HepG2 (cell line): ENCODE measurements around the gene SETD1A. TPM values are rescaled to one million over a fixed set of nuclear protein-coding genes. Genes with fewer than 3 reads are reported as not detected.

Experiments used
- ATAC-seq: fragments of 200-7000 bp; cut with Tn5 transposase; 3 replicates; pipeline ENCODE4 v1.9.1; 2020; ENCODE audit warnings: mild to moderate bottlenecking, moderate library complexity
- BruUV-seq: library from RNA; stranded (reverse); fragments of 400-500 nt; replicated peaks from 2 replicates; lab custom pipeline; 2021; lab: Mats Ljungman, UMichigan
- CTCF ChIA-PET: fragments of 300-600 bp; formaldehyde crosslinking; extraction: SDS; loops from one replicate; lab custom pipeline; 2021; ENCODE audit warnings: low total read pairs, inconsistent platforms, low intra/inter-chr PET ratio; lab: Yijun Ruan, JAX
- POLR2A ChIA-PET: fragments of 350-600 bp; sonication (Branson Sonifier 250); formaldehyde crosslinking; loops from one replicate; lab custom pipeline; 2020; ENCODE audit warnings: antibody characterized with exemption, inconsistent platforms; lab: Yijun Ruan, JAX
- DNase-seq: peaks from one replicate; pipeline ENCODE4 v3.0.0-alpha.2; 2015; ENCODE audit warnings: low spot score
- FAIRE-seq: peaks from 3 replicates; lab custom pipeline; 2011; peaks lifted over from hg19 to GRCh38; lab: Jason Lieb, UNC
- H2AFZ ChIP-seq: one replicate; pipeline ENCODE4 v1.6.1; 2011; ENCODE audit warnings: low read length, inconsistent platforms
- H3K27ac ChIP-seq: fragments of 300-600 bp; 3 replicates; pipeline ENCODE4 v1.8.0; 2011; ENCODE audit warnings: mixed run types, mild to moderate bottlenecking, mixed read lengths, low read length, inconsistent platforms; ENCODE audit not compliant: insufficient read depth; ENCODE audit errors: extremely low read length
- H3K27me3 ChIP-seq, 2 experiments: fragments of 200-600 bp in 1 of 2; 2 replicates in 1 of 2; 3 replicates in 1 of 2; pipeline versions ENCODE4 v1.6.0 to v1.8.0; 2011; ENCODE audit warnings: low read length in 2 of 2, mild to moderate bottlenecking in 2 of 2, moderate library complexity in 2 of 2, inconsistent platforms in 1 of 2; ENCODE audit not compliant: insufficient read depth in 2 of 2, control insufficient read depth in 1 of 2
- H3K36me3 ChIP-seq, 2 experiments: fragments of 200-600 bp in 1 of 2; replicated peaks in 1 of 2; 2 replicates in 1 of 2; 3 replicates in 1 of 2; pipeline versions ENCODE4 v1.5.1 to v1.8.0; 2011; ENCODE audit warnings: low read length in 2 of 2, inconsistent platforms in 1 of 2; ENCODE audit not compliant: insufficient read depth in 2 of 2, control insufficient read depth in 1 of 2
- H3K4me1 ChIP-seq: 2 replicates; pipeline ENCODE4 v1.5.1; 2012; ENCODE audit warnings: low read length, inconsistent platforms; ENCODE audit not compliant: insufficient read depth
- H3K4me2 ChIP-seq: 2 replicates; pipeline ENCODE4 v1.6.0; 2011; ENCODE audit warnings: low read depth, low read length, inconsistent platforms
- H3K4me3 ChIP-seq, 3 experiments: fragments of 200-600 bp in 1 of 3; sonication (generic), shearing (Covaris generic) in 1 of 3; replicated peaks in 1 of 3; 2 replicates each; pipeline ENCODE4 v1.5.1; 2011 to 2016; ENCODE audit warnings: low read length in 3 of 3, inconsistent platforms in 2 of 3, low read depth in 2 of 3, mild to moderate bottlenecking in 2 of 3, control low read depth in 1 of 3, mixed read lengths in 1 of 3; ENCODE audit not compliant: insufficient read depth in 1 of 3
- H3K79me2 ChIP-seq: one replicate; pipeline ENCODE4 v1.6.1; 2011; ENCODE audit warnings: low read length, inconsistent platforms; ENCODE audit not compliant: insufficient read depth
- H3K9ac ChIP-seq: 2 replicates; pipeline ENCODE4 v1.6.0; 2011; ENCODE audit warnings: mild to moderate bottlenecking, low read depth, low read length, inconsistent platforms; ENCODE audit not compliant: insufficient read depth
- H3K9me3 ChIP-seq: 2 replicates; pipeline ENCODE4 v1.5.1; 2012; ENCODE audit warnings: mild to moderate bottlenecking, low read length
- H4K20me1 ChIP-seq: 2 replicates; pipeline ENCODE4 v1.6.0; 2011; ENCODE audit warnings: inconsistent platforms, mild to moderate bottlenecking, low read length, moderate library complexity; ENCODE audit not compliant: insufficient read depth
- BCLAF1 ChIP-seq: fragments of 450-650 bp; IDR thresholded peaks from 2 replicates; pipeline ENCODE4 v1.6.1; 2017; ENCODE audit warnings: mild to moderate bottlenecking
- FOXO1 ChIP-seq: sonication (generic); formaldehyde crosslinking; IDR thresholded peaks from 2 replicates; pipeline ENCODE4 v1.4.0; 2020; ENCODE audit warnings: missing genetic modification reagents
- GFI1 ChIP-seq: sonication (generic); formaldehyde crosslinking; IDR thresholded peaks from 2 replicates; pipeline ENCODE4 v1.5.0; 2020; ENCODE audit warnings: missing genetic modification reagents, mild to moderate bottlenecking, borderline replicate concordance
- HIC2 ChIP-seq: sonication (generic); formaldehyde crosslinking; IDR thresholded peaks from 2 replicates; pipeline ENCODE4 v1.9.0; 2022; ENCODE audit warnings: low read depth, missing genetic modification reagents
- HOXA9 ChIP-seq: sonication (generic); formaldehyde crosslinking; IDR thresholded peaks from 2 replicates; pipeline ENCODE4 v1.8.1; 2022; ENCODE audit warnings: missing genetic modification reagents, mild to moderate bottlenecking, moderate library complexity, borderline replicate concordance
- KDM1A ChIP-seq: IDR thresholded peaks from 2 replicates; pipeline ENCODE4 v1.6.1; 2016; ENCODE audit warnings: missing compliant biosample characterization
- KDM2A ChIP-seq: sonication (generic); formaldehyde crosslinking; IDR thresholded peaks from 2 replicates; pipeline ENCODE4 v1.4.0; 2020; ENCODE audit warnings: low read depth, missing genetic modification reagents, borderline replicate concordance
- RBAK ChIP-seq: sonication (generic); formaldehyde crosslinking; IDR thresholded peaks from 2 replicates; pipeline ENCODE4 v1.5.1; 2020; ENCODE audit warnings: mild to moderate bottlenecking, missing genetic modification reagents
- U2AF2 ChIP-seq: fragments of 200-400 bp; formaldehyde crosslinking; IDR thresholded peaks from 2 replicates; pipeline ENCODE4 v1.6.1; 2017; ENCODE audit warnings: low read depth, mild to moderate bottlenecking, low read length
- ZFP1 ChIP-seq: IDR thresholded peaks from 2 replicates; pipeline ENCODE4 v1.6.1; 2016
- ZMYM3 ChIP-seq: sonication (generic); formaldehyde crosslinking; IDR thresholded peaks from 2 replicates; pipeline ENCODE4 v1.5.1; 2020; ENCODE audit warnings: mild to moderate bottlenecking, missing genetic modification reagents
- ZNF143 ChIP-seq: sonication (generic); formaldehyde crosslinking; IDR thresholded peaks from 2 replicates; pipeline ENCODE4 v1.4.0; 2020; ENCODE audit warnings: missing genetic modification reagents
- ZNF275 ChIP-seq: sonication (generic); formaldehyde crosslinking; IDR thresholded peaks from 2 replicates; pipeline ENCODE4 v1.8.0; 2022; ENCODE audit warnings: missing genetic modification reagents, mild to moderate bottlenecking, inconsistent platforms, borderline replicate concordance
- ZNF484 ChIP-seq: sonication (generic); formaldehyde crosslinking; IDR thresholded peaks from 2 replicates; pipeline ENCODE4 v1.5.1; 2020; ENCODE audit warnings: mild to moderate bottlenecking, low read depth, missing genetic modification reagents, borderline replicate concordance
- ZNF563 ChIP-seq: sonication (generic); formaldehyde crosslinking; IDR thresholded peaks from 2 replicates; pipeline ENCODE4 v1.8.0; 2022; ENCODE audit warnings: mild to moderate bottlenecking, moderate library complexity, missing genetic modification reagents
- ZNF720 ChIP-seq: sonication (generic); formaldehyde crosslinking; IDR thresholded peaks from 2 replicates; pipeline ENCODE4 v1.4.0; 2020; ENCODE audit warnings: missing genetic modification reagents
- ZNF768 ChIP-seq: sonication (generic); formaldehyde crosslinking; IDR thresholded peaks from 2 replicates; pipeline ENCODE4 v1.4.0; 2020; ENCODE audit warnings: missing genetic modification reagents
- WGBS: methylation state at CpG from one replicate; pipeline ENCODE4 v1.1.6; 2017; ENCODE audit warnings: low lambda C conversion rate; 5-methylcytosine and 5-hydroxymethylcytosine counted together
- in situ Hi-C: cut with HindIII; loops from 2 replicates; pipeline ENCODE4 v1.10.0; 2017; ENCODE audit warnings: low pct_unique_long_range_greater_than_20kb; ENCODE audit not compliant: extremely low pct_ligation_motif_present
- intact Hi-C: fragments of 100-400 bp; cut with micrococcal nuclease; formaldehyde crosslinking; loops from one replicate; pipeline ENCODE4 v1.10.0; 2022; ENCODE audit not compliant: unreplicated experiment
- polyA plus RNA-seq, 8 experiments: library from polyadenylated mRNA; depleted of rRNA in 3 of 8; stranded (reverse) in 7 of 8; unstranded in 1 of 8; fragments of >200 nt; fragmentation: Illumina TruSeq in 4 of 8; extraction: Trizol in 4 of 8; gene quantifications; 2 replicates each; pipeline versions ENCODE4 v1.2.1 to v1.2.3, GENCODE V29; 2011 to 2016; ENCODE audit warnings: low read depth in 4 of 8, missing spikeins in 1 of 8, mixed read lengths in 1 of 8; ENCODE audit not compliant: insufficient read depth in 1 of 8
- total RNA-seq, 5 experiments: library from RNA; depleted of rRNA; stranded (reverse); fragments of >200 nt; fragmentation: Illumina TruSeq; extraction: Trizol; gene quantifications; 2 replicates each; pipeline ENCODE4 v1.2.3, GENCODE V29; 2016; ENCODE audit warnings: low read depth in 1 of 5

The SETD1A gene
- total and polyA plus RNA-seq, 2 of the 13 experiments (the other 11 are each of a cell fraction or from before 2014, with no cell fraction given), result 3.8 to 5.6 TPM

- CTCF ChIA-PET, result no interaction called here
- H3K4me2 ChIP-seq, result no peak overlapping the region
- no peaks in the 10 kb centered on the region for H4K20me1 ChIP-seq
- WGBS, result 44% methylated on average over 2 of the region's 2 CpGs
- H3K27ac ChIP-seq, result no peak overlapping the region
- peaks cover 5 to 9% of the 10 kb centered on the region in 2 experiments; a peak in 4 of 5 replicates for H3K27me3 ChIP-seq
- BruUV-seq, result no TSS peak
- in situ Hi-C loops (no loop called here), intact Hi-C loops (no loop called here)
- no peaks in the 10 kb centered on the region for H3K9me3 ChIP-seq
- TF ChIP-seq ZNF484 (CRISPR knock-in tag) (no peak), HIC2 (CRISPR knock-in tag) (no peak), U2AF2 (no peak), BCLAF1 (no peak), FOXO1 (CRISPR knock-in tag) (no peak), ZNF563 (CRISPR knock-in tag) (no peak), ZNF720 (CRISPR knock-in tag) (no peak), ZNF275 (CRISPR knock-in tag) (no peak), KDM2A (CRISPR knock-in tag) (no peak), KDM1A (CRISPR knock-in tag) (0 out of 2 replicates have a peak, but pooled peaks have one; percentile 26), ZNF143 (no peak), ZNF768 (CRISPR knock-in tag) (peak; percentile 97), GFI1 (no peak), ZFP1 (CRISPR knock-in tag) (no peak), ZMYM3 (CRISPR knock-in tag) (peak; percentile 68; the same call in 1 of the 2 replicates), RBAK (CRISPR knock-in tag) (no peak), HOXA9 (no peak)
- ATAC-seq (no peak), DNase-seq (no peak), FAIRE-seq (no peak)
- H3K79me2 ChIP-seq, result no peaks in the 10 kb centered on the region
- POLR2A ChIA-PET, result no interaction called here
- no peak overlapping the region for H3K4me3 ChIP-seq
- no peak overlapping the region for H2AFZ ChIP-seq
- no peak overlapping the region for H3K9ac ChIP-seq
- H3K4me1 ChIP-seq, result peaks cover 82% of the 10 kb centered on the region
- no peaks in the 10 kb centered on the region for H3K36me3 ChIP-seq
These were observed 47.1 kb downstream of the SETD1A start for GRCh38 chr16:31004658-31005057.
